ENCODE data around the gene ZNF292.

DNA sequence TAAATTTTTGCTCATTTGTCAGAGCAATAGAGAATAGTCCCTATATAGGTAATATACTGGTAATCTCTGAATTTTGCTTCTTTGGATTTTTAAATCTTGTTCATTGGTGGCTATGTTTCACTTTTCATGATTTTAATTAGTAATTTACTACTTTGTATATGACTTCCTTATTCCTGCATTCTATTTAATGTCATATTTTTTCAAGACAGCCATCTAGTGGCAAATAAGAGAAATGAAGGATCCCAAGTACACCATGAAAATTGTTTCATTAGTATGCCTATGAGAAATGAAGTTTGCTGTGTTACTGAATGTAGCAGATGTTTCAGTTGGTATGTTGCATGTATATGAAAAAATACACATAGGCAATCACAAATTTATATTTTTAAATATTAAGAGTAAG, 82.4 kb downstream of the ZNF292 start:
- TF ChIP-seq POLR2AphosphoS5 (IDR thresholded peaks at IDR 0.05; ENCODE audit: borderline replicate concordance, low read depth, low read length), result no peak
- no peak for TF ChIP-seq EZH2 (IDR thresholded peaks at IDR 0.05)
- no peak for TF ChIP-seq FOXP2 (optimal IDR thresholded peaks at IDR 0.05; ENCODE audit: control extremely low read depth, extremely low read length, insufficient read depth)

Measured in SK-N-MC (cell line).